H1 (cell line): ENCODE results near the gene INPP5J. TPM values are rescaled to one million over a fixed set of nuclear protein-coding genes. Genes with fewer than 3 reads are reported as not detected.

Experiments used
- ATF3 ChIP-seq: IDR thresholded peaks from 2 replicates; pipeline ENCODE4 v1.6.1; 2011; ENCODE audit warnings: low read depth, mild to moderate bottlenecking, low read length; ENCODE audit not compliant: insufficient read depth
- MAX ChIP-seq: IDR thresholded peaks from 2 replicates; pipeline ENCODE4 v1.6.1; 2012; ENCODE audit warnings: inconsistent platforms
- NRF1 ChIP-seq: IDR thresholded peaks from 2 replicates; pipeline ENCODE4 v1.6.1; 2011; ENCODE audit warnings: mild to moderate bottlenecking, low read depth, low read length, improper control_type of control experiment
- SP1 ChIP-seq: IDR thresholded peaks from 2 replicates; pipeline ENCODE4 v1.6.1; 2011; ENCODE audit warnings: low read depth, low read length
- SP4 ChIP-seq: IDR thresholded peaks from 2 replicates; pipeline ENCODE4 v1.6.1; 2012; ENCODE audit warnings: low read length, inconsistent platforms
- polyA plus RNA-seq, 7 experiments: library from polyadenylated mRNA; depleted of rRNA in 3 of 7; stranded (reverse) in 5 of 7; unstranded in 2 of 7; fragments of >200 nt in 5 of 7; fragments of 200-250 nt in 2 of 7; gene quantifications; 1 replicate in 5 of 7; 2 replicates in 1 of 7; 4 replicates in 1 of 7; pipeline versions ENCODE4 v1.2.1 to v1.2.3, GENCODE V29; 2011 to 2013; ENCODE audit warnings: missing spikeins in 2 of 7, mixed read lengths in 2 of 7
- total RNA-seq: library from RNA; stranded (reverse); fragmentation: NEBNext Ultra II Directional; extraction: Animal tissue kit (Norgen Biotek cat#: 25700); gene quantifications from 2 replicates; pipeline ENCODE4 v1.2.1, GENCODE V29; 2021

The INPP5J gene
- total and polyA plus RNA-seq, 2 of the 8 experiments (the other 6 are each of a cell fraction or from before 2014, with no cell fraction given), result 5.4 to 6.0 TPM

- TF ChIP-seq SP1 (no peak), MAX (no peak), NRF1 (no peak), ATF3 (no peak), SP4 (no peak)
Measured at GRCh38 chr22:31151872-31152271, 29.1 kb downstream of the INPP5J start (continued).
